HG02870 (cell line): ENCODE data around the gene HPS1.

Experiments used
- ATAC-seq: cut with Tn5 transposase; IDR thresholded peaks from one replicate; pipeline ENCODE4 v1.9.1; 2021; ENCODE audit warnings: mild to moderate bottlenecking, moderate library complexity; ENCODE audit not compliant: unreplicated experiment

HPS1 gene

DNA sequence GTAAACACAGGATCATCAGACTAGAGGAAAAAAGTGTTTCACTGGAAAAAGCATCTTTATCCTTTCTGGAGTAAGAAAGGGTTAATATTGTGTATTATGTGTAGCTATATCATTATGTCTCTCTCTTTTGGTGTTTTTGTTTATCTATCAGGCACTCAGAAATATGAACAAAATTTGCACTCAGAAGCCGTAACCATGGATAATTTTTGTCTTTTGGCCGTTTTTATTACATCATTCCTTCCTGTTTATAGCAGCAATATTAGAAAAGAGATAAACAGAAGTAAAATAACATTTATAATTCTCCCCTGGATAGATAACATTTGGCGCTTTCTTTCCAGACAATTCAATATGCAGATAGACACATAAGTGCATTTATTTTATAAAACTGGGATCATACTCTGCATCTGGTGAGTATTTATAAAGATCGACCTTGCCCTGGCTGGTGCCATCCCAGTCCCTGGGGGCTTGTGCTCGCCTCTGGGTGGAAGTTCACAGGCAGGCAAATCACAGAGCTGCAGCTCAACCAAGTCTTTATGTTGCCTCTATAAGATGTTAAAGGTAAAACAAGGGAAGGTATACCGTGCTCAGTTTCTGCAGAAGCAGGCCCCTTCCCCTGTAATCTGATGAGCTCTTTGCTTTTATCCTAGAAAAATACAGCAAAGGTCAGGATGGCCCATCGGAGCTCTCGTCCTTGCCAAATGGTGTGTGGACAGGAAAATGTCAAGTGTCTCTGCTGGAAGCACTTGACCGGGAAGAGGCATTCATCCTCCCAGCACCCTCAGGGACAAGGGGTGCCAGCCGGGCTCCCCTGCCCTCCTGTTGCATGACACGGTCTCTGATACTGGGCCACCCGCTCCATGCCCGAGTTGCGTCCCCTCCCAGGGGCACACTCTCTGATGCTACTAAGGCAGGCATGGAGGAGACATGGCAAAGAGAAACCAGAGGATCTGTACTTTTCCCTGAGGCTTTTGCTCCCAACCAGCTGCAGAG lies 75.6 kb downstream of the HPS1 start:
- no peak for ATAC-seq

DNA sequence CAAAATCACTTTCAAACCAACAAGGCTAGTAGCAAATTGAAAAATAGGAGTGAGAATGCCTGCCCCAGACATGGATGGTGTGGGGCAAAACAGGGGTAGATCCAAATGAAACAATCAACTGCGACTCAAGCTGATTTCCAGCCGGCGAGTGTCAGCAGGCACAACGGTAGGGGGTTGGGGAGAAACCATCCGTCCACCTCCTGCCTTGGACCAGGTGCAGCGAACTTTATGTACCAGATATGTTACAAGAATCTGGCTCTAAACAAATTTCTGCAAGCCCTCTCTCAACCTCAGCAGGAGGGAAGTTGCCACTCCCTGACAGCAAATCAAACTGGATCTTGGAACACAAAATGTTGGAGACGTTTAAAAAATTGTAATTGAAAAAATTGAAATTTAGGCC lies 76.9 kb downstream of the HPS1 start:
- no peak for ATAC-seq

DNA sequence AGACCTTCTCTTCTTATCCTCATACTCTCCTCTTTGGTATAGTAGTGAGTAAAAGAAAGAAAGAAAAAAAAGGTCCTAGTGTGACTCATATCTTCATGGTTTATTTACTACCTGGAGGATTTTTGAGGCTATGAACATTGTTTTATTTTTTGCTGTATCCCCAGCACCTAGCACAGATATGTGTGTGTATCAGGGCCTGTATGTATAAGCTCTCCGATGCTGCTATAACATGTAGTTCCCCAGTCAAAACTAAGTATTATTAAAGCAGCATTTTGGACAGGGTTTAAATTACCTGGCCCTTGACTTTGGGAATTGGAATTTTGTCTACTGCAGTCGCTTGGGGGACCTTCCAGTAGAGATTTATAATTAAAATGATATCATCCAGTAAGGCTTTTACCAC lies 78.1 kb downstream of the HPS1 start:
- ATAC-seq: no peak

DNA sequence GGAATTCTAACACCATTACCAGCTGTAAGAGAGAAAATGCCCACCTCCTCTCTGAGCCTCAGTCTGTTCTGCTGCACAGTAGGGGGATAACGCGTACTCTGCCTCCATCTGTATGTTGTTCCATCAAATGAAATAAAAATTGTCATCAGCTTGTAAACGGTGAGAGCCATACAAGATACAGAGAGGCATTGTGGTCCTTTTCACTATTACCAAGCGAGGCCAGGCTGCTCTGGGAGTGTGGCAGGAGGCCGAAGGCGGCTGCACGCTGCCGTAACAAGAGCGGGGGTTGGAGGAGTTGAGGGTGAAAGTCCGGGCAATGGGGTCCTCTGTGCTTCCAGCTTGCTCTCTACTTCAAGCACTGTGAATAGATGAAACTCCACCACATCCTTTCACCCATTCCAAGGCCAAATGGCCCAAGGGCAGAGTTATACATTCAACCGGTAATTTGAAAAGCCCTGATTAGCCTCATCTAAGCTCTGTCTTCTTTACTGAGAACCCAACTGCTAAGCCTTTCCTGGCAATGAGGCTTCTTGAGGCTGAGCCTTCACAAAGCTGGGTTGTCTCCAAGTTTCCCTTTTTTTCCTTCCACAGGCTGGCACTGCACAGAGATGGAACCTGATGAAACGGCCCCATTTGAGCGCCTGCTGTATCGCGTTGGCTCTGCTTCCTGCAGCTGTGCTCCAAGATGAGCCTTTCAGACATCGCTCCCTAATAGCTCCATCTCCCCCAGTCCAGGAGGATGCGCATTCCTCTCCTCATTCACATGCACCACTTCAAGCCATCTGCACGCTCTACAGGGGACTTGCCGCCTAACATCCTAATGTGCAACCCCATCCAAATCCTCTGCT lies 78.9 kb downstream of the HPS1 start:
- ATAC-seq: no peak
